Liver (tissue), 3 donors: Measurements from ENCODE around the gene SRRM3.

ENCODE experiments used
- CTCF ChIP-seq: fragments of 150-350 bp; IDR thresholded peaks from 2 replicates; pipeline ENCODE4 v1.5.1; 2017; ENCODE audit warnings: improper control_type of control experiment, low read depth, low read length; ENCODE audit not compliant: missing input control
- EGR1 ChIP-seq, 2 donors: IDR thresholded peaks; 2 replicates each; pipeline ENCODE4 v1.6.1; 2016 to 2018; ENCODE audit warnings: antibody characterized with exemption in 2 of 2, low read depth in 2 of 2
- FOXA2 ChIP-seq: IDR thresholded peaks from 2 replicates; pipeline ENCODE4 v1.6.1; 2016; ENCODE audit warnings: antibody characterized with exemption
- GABPA ChIP-seq, 2 donors: IDR thresholded peaks in 1 of 2; conservative IDR thresholded peaks in 1 of 2; 2 replicates each; pipeline ENCODE4 v1.6.1; 2016; ENCODE audit warnings: antibody characterized with exemption in 2 of 2, mild to moderate bottlenecking in 1 of 2, moderate library complexity in 1 of 2
- RAD21 ChIP-seq, 2 donors: IDR thresholded peaks; 2 replicates each; pipeline ENCODE4 v1.6.1; 2016; ENCODE audit warnings: antibody characterized with exemption in 2 of 2, mild to moderate bottlenecking in 2 of 2
- SP1 ChIP-seq: IDR thresholded peaks from 2 replicates; pipeline ENCODE4 v1.6.1; 2018; ENCODE audit warnings: antibody characterized with exemption, mild to moderate bottlenecking
- TAF1 ChIP-seq: conservative IDR thresholded peaks from 2 replicates; pipeline ENCODE4 v1.6.1; 2016; ENCODE audit warnings: antibody characterized with exemption, mild to moderate bottlenecking
- YY1 ChIP-seq: IDR thresholded peaks from 2 replicates; pipeline ENCODE4 v1.6.1; 2016; ENCODE audit warnings: antibody characterized with exemption, mild to moderate bottlenecking
- TF ChIP-seq, protein P1 (sequence below): IDR thresholded peaks from 2 replicates; pipeline ENCODE4 v1.6.1; 2016; ENCODE audit warnings: antibody characterized with exemption
- TF ChIP-seq, protein P2 (sequence below): IDR thresholded peaks from 2 replicates; pipeline ENCODE4 v1.6.1; 2016; ENCODE audit warnings: antibody characterized with exemption, mild to moderate bottlenecking
- donor health status: healthy.
- donor health status: healthy.

- TF ChIP-seq CTCF (no peak), FOXA2 (no peak), GABPA (IDR thresholded peaks at IDR 0.05 in 1 of 2, conservative IDR thresholded peaks at IDR 0.05 in 1 of 2) (peak in 1 of 2 donors; percentile 27), EGR1 (IDR thresholded peaks at IDR 0.05; ENCODE audit: low read depth in 2 of 2) (no peak), RAD21 (IDR thresholded peaks at IDR 0.05) (peak in 1 of 2 donors; percentile 42), TAF1 (peak; percentile 34), YY1 (peak; percentile 87), SP1 (peak; percentile 91)
- TF ChIP-seq, protein P1, sequence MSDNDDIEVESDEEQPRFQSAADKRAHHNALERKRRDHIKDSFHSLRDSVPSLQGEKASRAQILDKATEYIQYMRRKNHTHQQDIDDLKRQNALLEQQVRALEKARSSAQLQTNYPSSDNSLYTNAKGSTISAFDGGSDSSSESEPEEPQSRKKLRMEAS, result no peak
- TF ChIP-seq, protein P2, sequence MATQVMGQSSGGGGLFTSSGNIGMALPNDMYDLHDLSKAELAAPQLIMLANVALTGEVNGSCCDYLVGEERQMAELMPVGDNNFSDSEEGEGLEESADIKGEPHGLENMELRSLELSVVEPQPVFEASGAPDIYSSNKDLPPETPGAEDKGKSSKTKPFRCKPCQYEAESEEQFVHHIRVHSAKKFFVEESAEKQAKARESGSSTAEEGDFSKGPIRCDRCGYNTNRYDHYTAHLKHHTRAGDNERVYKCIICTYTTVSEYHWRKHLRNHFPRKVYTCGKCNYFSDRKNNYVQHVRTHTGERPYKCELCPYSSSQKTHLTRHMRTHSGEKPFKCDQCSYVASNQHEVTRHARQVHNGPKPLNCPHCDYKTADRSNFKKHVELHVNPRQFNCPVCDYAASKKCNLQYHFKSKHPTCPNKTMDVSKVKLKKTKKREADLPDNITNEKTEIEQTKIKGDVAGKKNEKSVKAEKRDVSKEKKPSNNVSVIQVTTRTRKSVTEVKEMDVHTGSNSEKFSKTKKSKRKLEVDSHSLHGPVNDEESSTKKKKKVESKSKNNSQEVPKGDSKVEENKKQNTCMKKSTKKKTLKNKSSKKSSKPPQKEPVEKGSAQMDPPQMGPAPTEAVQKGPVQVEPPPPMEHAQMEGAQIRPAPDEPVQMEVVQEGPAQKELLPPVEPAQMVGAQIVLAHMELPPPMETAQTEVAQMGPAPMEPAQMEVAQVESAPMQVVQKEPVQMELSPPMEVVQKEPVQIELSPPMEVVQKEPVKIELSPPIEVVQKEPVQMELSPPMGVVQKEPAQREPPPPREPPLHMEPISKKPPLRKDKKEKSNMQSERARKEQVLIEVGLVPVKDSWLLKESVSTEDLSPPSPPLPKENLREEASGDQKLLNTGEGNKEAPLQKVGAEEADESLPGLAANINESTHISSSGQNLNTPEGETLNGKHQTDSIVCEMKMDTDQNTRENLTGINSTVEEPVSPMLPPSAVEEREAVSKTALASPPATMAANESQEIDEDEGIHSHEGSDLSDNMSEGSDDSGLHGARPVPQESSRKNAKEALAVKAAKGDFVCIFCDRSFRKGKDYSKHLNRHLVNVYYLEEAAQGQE, result peak; percentile 52
These were observed 116.2 kb downstream of the SRRM3 start for GRCh38 chr7:76317782-76318487.
